ENCODE measurements around the gene SPATA32.

- TF ChIP-seq CTCF (IDR thresholded peaks at IDR 0.05) (no peak), POLR2A (IDR thresholded peaks at IDR 0.05) (no peak)
Measured at GRCh38 chr17:45290269-45290765, 28.4 kb upstream of the SPATA32 start.
